ENCODE data around the gene KCND2.

- TF ChIP-seq POLR2A (IDR thresholded peaks at IDR 0.05), result no peak
- TF ChIP-seq CTCF (IDR thresholded peaks at IDR 0.05), result no peak
- TF ChIP-seq EP300 (IDR thresholded peaks at IDR 0.05), result no peak
Measured at GRCh38 chr7:120464104-120464503, 191.1 kb downstream of the KCND2 start.

All from tibial nerve (tissue), 4 donors.